HepG2 (cell line): ENCODE results near the gene TRAPPC4. TPM values are rescaled to one million over a fixed set of nuclear protein-coding genes. Genes with fewer than 3 reads are reported as not detected.

Source experiments
- ATAC-seq: fragments of 200-7000 bp; cut with Tn5 transposase; 3 replicates; pipeline ENCODE4 v1.9.1; 2020; ENCODE audit warnings: mild to moderate bottlenecking, moderate library complexity
- BruUV-seq: library from RNA; stranded (reverse); fragments of 400-500 nt; replicated peaks from 2 replicates; lab custom pipeline; 2021; lab: Mats Ljungman, UMichigan
- CTCF ChIA-PET: fragments of 300-600 bp; formaldehyde crosslinking; extraction: SDS; loops from one replicate; lab custom pipeline; 2021; ENCODE audit warnings: low total read pairs, inconsistent platforms, low intra/inter-chr PET ratio; lab: Yijun Ruan, JAX
- POLR2A ChIA-PET: fragments of 350-600 bp; sonication (Branson Sonifier 250); formaldehyde crosslinking; loops from one replicate; lab custom pipeline; 2020; ENCODE audit warnings: antibody characterized with exemption, inconsistent platforms; lab: Yijun Ruan, JAX
- DNase-seq: peaks from one replicate; pipeline ENCODE4 v3.0.0-alpha.2; 2015; ENCODE audit warnings: low spot score
- FAIRE-seq: peaks from 3 replicates; lab custom pipeline; 2011; peaks lifted over from hg19 to GRCh38; lab: Jason Lieb, UNC
- H2AFZ ChIP-seq: one replicate; pipeline ENCODE4 v1.6.1; 2011; ENCODE audit warnings: low read length, inconsistent platforms
- H3K27ac ChIP-seq: fragments of 300-600 bp; 3 replicates; pipeline ENCODE4 v1.8.0; 2011; ENCODE audit warnings: mixed run types, mild to moderate bottlenecking, mixed read lengths, low read length, inconsistent platforms; ENCODE audit not compliant: insufficient read depth; ENCODE audit errors: extremely low read length
- H3K27me3 ChIP-seq, 2 experiments: fragments of 200-600 bp in 1 of 2; 2 replicates in 1 of 2; 3 replicates in 1 of 2; pipeline versions ENCODE4 v1.6.0 to v1.8.0; 2011; ENCODE audit warnings: low read length in 2 of 2, mild to moderate bottlenecking in 2 of 2, moderate library complexity in 2 of 2, inconsistent platforms in 1 of 2; ENCODE audit not compliant: insufficient read depth in 2 of 2, control insufficient read depth in 1 of 2
- H3K36me3 ChIP-seq, 2 experiments: fragments of 200-600 bp in 1 of 2; replicated peaks in 1 of 2; 2 replicates in 1 of 2; 3 replicates in 1 of 2; pipeline versions ENCODE4 v1.5.1 to v1.8.0; 2011; ENCODE audit warnings: low read length in 2 of 2, inconsistent platforms in 1 of 2; ENCODE audit not compliant: insufficient read depth in 2 of 2, control insufficient read depth in 1 of 2
- H3K4me1 ChIP-seq: 2 replicates; pipeline ENCODE4 v1.5.1; 2012; ENCODE audit warnings: low read length, inconsistent platforms; ENCODE audit not compliant: insufficient read depth
- H3K4me2 ChIP-seq: 2 replicates; pipeline ENCODE4 v1.6.0; 2011; ENCODE audit warnings: low read depth, low read length, inconsistent platforms
- H3K4me3 ChIP-seq, 3 experiments: fragments of 200-600 bp in 1 of 3; sonication (generic), shearing (Covaris generic) in 1 of 3; replicated peaks in 1 of 3; 2 replicates each; pipeline ENCODE4 v1.5.1; 2011 to 2016; ENCODE audit warnings: low read length in 3 of 3, inconsistent platforms in 2 of 3, low read depth in 2 of 3, mild to moderate bottlenecking in 2 of 3, control low read depth in 1 of 3, mixed read lengths in 1 of 3; ENCODE audit not compliant: insufficient read depth in 1 of 3
- H3K79me2 ChIP-seq: one replicate; pipeline ENCODE4 v1.6.1; 2011; ENCODE audit warnings: low read length, inconsistent platforms; ENCODE audit not compliant: insufficient read depth
- H3K9ac ChIP-seq: 2 replicates; pipeline ENCODE4 v1.6.0; 2011; ENCODE audit warnings: mild to moderate bottlenecking, low read depth, low read length, inconsistent platforms; ENCODE audit not compliant: insufficient read depth
- H3K9me3 ChIP-seq: 2 replicates; pipeline ENCODE4 v1.5.1; 2012; ENCODE audit warnings: mild to moderate bottlenecking, low read length
- H4K20me1 ChIP-seq: 2 replicates; pipeline ENCODE4 v1.6.0; 2011; ENCODE audit warnings: inconsistent platforms, mild to moderate bottlenecking, low read length, moderate library complexity; ENCODE audit not compliant: insufficient read depth
- AGO1 ChIP-seq: fragments of 200-400 bp; formaldehyde crosslinking; IDR thresholded peaks from 2 replicates; pipeline ENCODE4 v1.6.1; 2017; ENCODE audit warnings: mild to moderate bottlenecking, low read depth, low read length, moderate library complexity; ENCODE audit not compliant: poor library complexity, severe bottlenecking
- ATF5 ChIP-seq: sonication (generic); formaldehyde crosslinking; IDR thresholded peaks from 2 replicates; pipeline ENCODE4 v1.4.0; 2020; ENCODE audit warnings: mild to moderate bottlenecking, low read depth, missing genetic modification reagents
- CAMTA2 ChIP-seq: sonication (generic); formaldehyde crosslinking; IDR thresholded peaks from 2 replicates; pipeline ENCODE4 v1.4.0; 2020; ENCODE audit warnings: mild to moderate bottlenecking, missing genetic modification reagents, borderline replicate concordance
- FOXC1 ChIP-seq: sonication (generic); formaldehyde crosslinking; IDR thresholded peaks from 2 replicates; pipeline ENCODE4 v1.8.0; 2022; ENCODE audit warnings: mild to moderate bottlenecking, missing genetic modification reagents, borderline replicate concordance
- HMG20B ChIP-seq: conservative IDR thresholded peaks from 2 replicates; pipeline ENCODE4 v1.6.1; 2016; ENCODE audit warnings: missing genetic modification reagents, missing compliant biosample characterization
- KLF13 ChIP-seq: sonication (generic); formaldehyde crosslinking; IDR thresholded peaks from 2 replicates; pipeline ENCODE4 v1.4.0; 2020; ENCODE audit warnings: mild to moderate bottlenecking, missing genetic modification reagents
- NR2F6 ChIP-seq, 2 experiments: IDR thresholded peaks; 2 replicates each; pipeline ENCODE4 v1.6.1; 2016; ENCODE audit warnings: antibody characterized with exemption in 1 of 2, mild to moderate bottlenecking in 1 of 2
- RBFOX2 ChIP-seq: fragments of 200-400 bp; formaldehyde crosslinking; IDR thresholded peaks from 2 replicates; pipeline ENCODE4 v1.6.1; 2017; ENCODE audit warnings: low read depth, mild to moderate bottlenecking, low read length
- SAFB2 ChIP-seq: sonication (generic); formaldehyde crosslinking; IDR thresholded peaks from 2 replicates; pipeline ENCODE4 v1.5.1; 2020; ENCODE audit warnings: missing genetic modification reagents, low read depth, mild to moderate bottlenecking, borderline replicate concordance
- ZBTB44 ChIP-seq: sonication (generic); formaldehyde crosslinking; IDR thresholded peaks from 2 replicates; pipeline ENCODE4 v1.4.0; 2020; ENCODE audit warnings: missing genetic modification reagents
- ZNF605 ChIP-seq: sonication (generic); formaldehyde crosslinking; IDR thresholded peaks from 2 replicates; pipeline ENCODE4 v1.8.0; 2022; ENCODE audit warnings: mild to moderate bottlenecking, missing genetic modification reagents
- ZNF775 ChIP-seq: sonication (generic); formaldehyde crosslinking; IDR thresholded peaks from 2 replicates; pipeline ENCODE4 v1.4.0; 2020; ENCODE audit warnings: missing genetic modification reagents, mild to moderate bottlenecking, moderate library complexity, borderline replicate concordance
- WGBS: methylation state at CpG from one replicate; pipeline ENCODE4 v1.1.6; 2017; ENCODE audit warnings: low lambda C conversion rate; 5-methylcytosine and 5-hydroxymethylcytosine counted together
- in situ Hi-C: cut with HindIII; loops from 2 replicates; pipeline ENCODE4 v1.10.0; 2017; ENCODE audit warnings: low pct_unique_long_range_greater_than_20kb; ENCODE audit not compliant: extremely low pct_ligation_motif_present
- intact Hi-C: fragments of 100-400 bp; cut with micrococcal nuclease; formaldehyde crosslinking; loops from one replicate; pipeline ENCODE4 v1.10.0; 2022; ENCODE audit not compliant: unreplicated experiment
- polyA plus RNA-seq, 8 experiments: library from polyadenylated mRNA; depleted of rRNA in 3 of 8; stranded (reverse) in 7 of 8; unstranded in 1 of 8; fragments of >200 nt; fragmentation: Illumina TruSeq in 4 of 8; extraction: Trizol in 4 of 8; gene quantifications; 2 replicates each; pipeline versions ENCODE4 v1.2.1 to v1.2.3, GENCODE V29; 2011 to 2016; ENCODE audit warnings: low read depth in 4 of 8, missing spikeins in 1 of 8, mixed read lengths in 1 of 8; ENCODE audit not compliant: insufficient read depth in 1 of 8
- total RNA-seq, 5 experiments: library from RNA; depleted of rRNA; stranded (reverse); fragments of >200 nt; fragmentation: Illumina TruSeq; extraction: Trizol; gene quantifications; 2 replicates each; pipeline ENCODE4 v1.2.3, GENCODE V29; 2016; ENCODE audit warnings: low read depth in 1 of 5
- TF ChIP-seq, protein P1 (sequence below): IDR thresholded peaks from 2 replicates; pipeline ENCODE4 v1.6.1; 2018; ENCODE audit warnings: missing genetic modification reagents, mild to moderate bottlenecking, missing compliant biosample characterization
- TF ChIP-seq, protein P2 (sequence below): IDR thresholded peaks from 2 replicates; pipeline ENCODE4 v1.6.1; 2016

Gene TRAPPC4
- total and polyA plus RNA-seq, 2 of the 13 experiments (the other 11 are each of a cell fraction or from before 2014, with no cell fraction given), result 97.4 to 140 TPM

DNA sequence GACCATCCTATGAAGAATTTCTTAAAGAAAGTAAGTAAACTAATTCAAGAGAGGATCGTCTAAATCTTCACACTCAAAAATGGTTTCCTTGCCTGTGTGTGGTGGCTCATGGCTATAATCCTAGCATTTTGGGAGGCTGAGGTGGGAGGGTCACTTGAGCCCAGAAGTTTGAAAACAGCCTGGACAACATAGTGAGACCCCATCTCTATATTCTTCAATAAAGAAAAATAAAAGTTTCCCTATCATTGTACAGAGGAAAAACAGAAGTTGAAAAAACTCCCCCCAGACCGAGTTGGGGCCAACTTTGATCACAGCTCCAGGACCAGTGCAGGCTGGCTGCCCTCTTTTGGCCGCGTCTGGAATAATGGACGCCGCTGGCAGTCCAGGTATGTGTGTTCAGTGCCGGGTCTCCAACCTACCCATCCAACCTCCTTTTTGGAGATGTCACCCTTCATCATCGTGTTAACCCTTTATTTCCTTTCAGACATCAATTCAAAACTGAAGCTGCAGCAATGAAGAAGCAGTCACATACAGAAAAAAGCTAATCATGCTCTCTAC lies 3.4 kb upstream of the TRAPPC4 start (continued):
- TF ChIP-seq AGO1, result no peak

DNA sequence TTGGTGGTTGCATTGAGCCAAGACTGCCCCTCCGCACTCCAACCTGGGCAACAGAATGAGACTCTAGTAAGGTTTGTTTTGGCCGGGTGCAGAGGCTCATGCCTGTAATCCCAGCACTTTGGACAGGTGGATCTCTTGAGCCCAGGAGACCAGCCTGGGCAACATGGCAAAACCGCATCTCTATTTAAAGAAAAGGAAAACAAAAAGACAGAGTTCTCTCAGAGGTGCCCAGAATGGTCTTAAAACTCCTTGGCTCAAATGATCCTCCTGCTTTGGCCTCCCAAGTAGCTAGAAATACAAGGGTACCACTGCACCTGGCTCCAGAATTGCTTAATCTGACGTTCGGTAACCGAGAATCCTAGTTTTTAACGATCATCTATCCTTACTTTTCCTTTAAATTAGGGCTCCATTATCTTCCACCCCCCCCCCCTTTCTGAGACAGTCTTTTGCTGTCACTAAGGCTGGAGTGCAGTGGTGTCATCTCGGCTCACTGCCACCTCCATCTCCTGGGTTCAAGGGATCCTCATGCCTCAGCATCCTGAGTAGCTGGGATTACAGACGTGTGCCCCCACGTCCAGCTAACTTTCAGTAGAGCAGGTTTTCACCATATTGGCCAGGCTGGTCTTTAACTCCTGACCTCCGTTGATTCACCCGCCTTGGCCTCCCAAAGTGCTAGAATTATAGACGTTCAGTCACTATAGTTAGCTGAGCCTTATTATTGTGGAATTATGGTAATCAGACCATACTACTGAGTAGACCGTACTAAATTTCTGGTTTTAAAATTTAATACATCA lies 2.2 kb upstream of the TRAPPC4 start:
- Histone ChIP-seq H3K79me2 (peaks cover 48% of the 10 kb centered on the region), H3K27ac (no peak overlapping the region), H4K20me1 (peaks cover 17% of the 10 kb centered on the region), H3K4me3 (peak overlapping the region; percentile 72 to 99 (median 93); a peak in 5 of 6 replicates), H2AFZ (no peak overlapping the region), H3K4me2 (peak overlapping the region; percentile 72), H3K9ac (peak overlapping the region; percentile 93; the same call in 1 of the 2 replicates), H3K27me3 (peaks cover 0 to 4% of the 10 kb centered on the region in 2 experiments; a peak in 2 of 5 replicates), H3K36me3 (peaks cover 5 to 37% of the 10 kb centered on the region in 2 experiments), H3K9me3 (no peaks in the 10 kb centered on the region), H3K4me1 (peaks cover 41% of the 10 kb centered on the region)
- POLR2A ChIA-PET, result interaction anchor here (0.7 to 6.9 kb wide), 8 partner anchors 8 to 129 kb away, joined by 3 to 66 read pairs (median 4); partner anchors contain the start of genes CENATAC, HMBS and VPS11
- FAIRE-seq, result no peak
- intact Hi-C loops (no loop called here), in situ Hi-C loops (no loop called here)
- BruUV-seq, result no TSS peak
- CTCF ChIA-PET, result no interaction called here
- no peak for ATAC-seq
- no peak for DNase-seq
- 77% methylated on average over 14 of the region's 14 CpGs for WGBS
- TF ChIP-seq RBFOX2, result peak; percentile 60; the same call in 1 of the 2 replicates
- no peak for TF ChIP-seq HMG20B
- TF ChIP-seq FOXC1 (CRISPR knock-in tag), result no peak
- TF ChIP-seq KLF13, result no peak
- 0 out of 2 replicates have a peak, but pooled peaks have one; percentile 26 for TF ChIP-seq SAFB2 (CRISPR knock-in tag)
- no peak for TF ChIP-seq ATF5 (CRISPR knock-in tag)
- TF ChIP-seq, protein P1, sequence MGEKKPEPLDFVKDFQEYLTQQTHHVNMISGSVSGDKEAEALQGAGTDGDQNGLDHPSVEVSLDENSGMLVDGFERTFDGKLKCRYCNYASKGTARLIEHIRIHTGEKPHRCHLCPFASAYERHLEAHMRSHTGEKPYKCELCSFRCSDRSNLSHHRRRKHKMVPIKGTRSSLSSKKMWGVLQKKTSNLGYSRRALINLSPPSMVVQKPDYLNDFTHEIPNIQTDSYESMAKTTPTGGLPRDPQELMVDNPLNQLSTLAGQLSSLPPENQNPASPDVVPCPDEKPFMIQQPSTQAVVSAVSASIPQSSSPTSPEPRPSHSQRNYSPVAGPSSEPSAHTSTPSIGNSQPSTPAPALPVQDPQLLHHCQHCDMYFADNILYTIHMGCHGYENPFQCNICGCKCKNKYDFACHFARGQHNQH (CRISPR knock-in tag), result no peak
- TF ChIP-seq ZBTB44 (CRISPR knock-in tag), result no peak
- 0 out of 2 replicates have a peak, but pooled peaks have one; percentile 23 for TF ChIP-seq ZNF605 (CRISPR knock-in tag)
- TF ChIP-seq NR2F6 (IDR thresholded peaks at IDR 0.05), result no peak
- no peak for TF ChIP-seq NR2F6 (CRISPR knock-in tag; IDR thresholded peaks at IDR 0.05)
- TF ChIP-seq ZNF775, result no peak
- TF ChIP-seq CAMTA2, result no peak
- TF ChIP-seq, protein P2, sequence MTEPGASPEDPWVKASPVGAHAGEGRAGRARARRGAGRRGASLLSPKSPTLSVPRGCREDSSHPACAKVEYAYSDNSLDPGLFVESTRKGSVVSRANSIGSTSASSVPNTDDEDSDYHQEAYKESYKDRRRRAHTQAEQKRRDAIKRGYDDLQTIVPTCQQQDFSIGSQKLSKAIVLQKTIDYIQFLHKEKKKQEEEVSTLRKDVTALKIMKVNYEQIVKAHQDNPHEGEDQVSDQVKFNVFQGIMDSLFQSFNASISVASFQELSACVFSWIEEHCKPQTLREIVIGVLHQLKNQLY, result no peak
